ENCODE data around the gene ATP11A.
A peak's percentile ranks its signal among the peaks of the same experiment; 100 is the strongest.
"Not testable (repeated sequence)": the region's sequence is repeated elsewhere in the genome, so short reads cannot be mapped to it uniquely, and the experiment has no call there.

The ATP11A gene

GRCh38 chr13:112668924-112669323 lies 20.9 kb upstream of the ATP11A start:
- no peak for DNase-seq

- peak; percentile 56 for DNase-seq
Measured at GRCh38 chr13:112669881-112670499, 19.8 kb upstream of the ATP11A start.

- no peak for DNase-seq
Measured at GRCh38 chr13:112670864-112671263, 19.0 kb upstream of the ATP11A start.

GRCh38 chr13:112671359-112671758 lies 18.5 kb upstream of the ATP11A start:
- no peak for DNase-seq

GRCh38 chr13:112672651-112673284 lies 17.1 kb upstream of the ATP11A start:
- DNase-seq = no peak

GRCh38 chr13:112674412-112675365 lies 15.1 kb upstream of the ATP11A start:
- no peak for DNase-seq

GRCh38 chr13:112675366-112675756 lies 14.5 kb upstream of the ATP11A start:
- DNase-seq = no peak

GRCh38 chr13:112677421-112677962 lies 12.3 kb upstream of the ATP11A start:
- not testable (repeated sequence) for DNase-seq

- DNase-seq = no peak
Measured at GRCh38 chr13:112679381-112679780, 10.5 kb upstream of the ATP11A start.

- no peak for DNase-seq
Measured at GRCh38 chr13:112679932-112680677, 9.7 kb upstream of the ATP11A start.

- DNase-seq = no peak
Measured at GRCh38 chr13:112680741-112681360, 9.0 kb upstream of the ATP11A start.

- DNase-seq = no peak
Measured at GRCh38 chr13:112683581-112683980, 6.3 kb upstream of the ATP11A start.

GRCh38 chr13:112684071-112684845 lies 5.6 kb upstream of the ATP11A start:
- DNase-seq = no peak

- DNase-seq = not testable (repeated sequence)
Measured at GRCh38 chr13:112685189-112685805, 4.5 kb upstream of the ATP11A start.

GRCh38 chr13:112685896-112686295 lies 3.9 kb upstream of the ATP11A start:
- no peak for DNase-seq

- no peak for DNase-seq
Measured at GRCh38 chr13:112686364-112686763, 3.5 kb upstream of the ATP11A start.

GRCh38 chr13:112686987-112687386 lies 2.9 kb upstream of the ATP11A start:
- no peak for DNase-seq

GRCh38 chr13:112687836-112688559 lies 1.8 kb upstream of the ATP11A start:
- DNase-seq = no peak

- no peak for DNase-seq
Measured at GRCh38 chr13:112688560-112689302, 1.1 kb upstream of the ATP11A start.
